Activated CD4-positive, alpha-beta T cell treated with anti-CD3 and anti-CD28 coated beads for 36 hours (primary cell): ENCODE results near the gene NCOA7. TPM values are rescaled to one million over a fixed set of nuclear protein-coding genes. Genes with fewer than 3 reads are reported as not detected.
A peak's percentile ranks its signal among the peaks of the same experiment; 100 is the strongest.

ENCODE experiments used
- ATAC-seq: fragments of 200-7000 bp; cut with Tn5 transposase; one replicate; pipeline ENCODE4 v1.10.0; 2021; ENCODE audit warnings: mild to moderate bottlenecking, moderate library complexity
- CTCF ChIA-PET: fragments of 350-600 bp; sonication (Branson Sonifier 250); formaldehyde crosslinking; loops from one replicate; lab custom pipeline; 2021; ENCODE audit warnings: antibody characterized with exemption; lab: Charles Lee
- POLR2A ChIA-PET: fragments of 350-600 bp; sonication (Branson Sonifier 250); formaldehyde crosslinking; loops from one replicate; lab custom pipeline; 2021; ENCODE audit warnings: antibody characterized with exemption, inconsistent platforms; lab: Charles Lee
- DNase-seq: peaks from one replicate; pipeline ENCODE4 v3.0.0-alpha.2; 2020
- H3K27ac Mint-ChIP-seq: one replicate; pipeline ENCODE4 v1.8.0; 2021; ENCODE audit warnings: mixed read lengths
- H3K27me3 Mint-ChIP-seq: one replicate; pipeline ENCODE4 v1.8.0; 2021; ENCODE audit warnings: mixed read lengths
- H3K36me3 Mint-ChIP-seq: one replicate; pipeline ENCODE4 v1.8.0; 2021; ENCODE audit warnings: low read depth, mixed read lengths
- H3K4me1 Mint-ChIP-seq: one replicate; pipeline ENCODE4 v1.8.0; 2021; ENCODE audit warnings: mixed read lengths
- H3K4me3 Mint-ChIP-seq: one replicate; pipeline ENCODE4 v1.8.0; 2021; ENCODE audit warnings: mild to moderate bottlenecking, moderate library complexity, mixed read lengths
- H3K9me3 Mint-ChIP-seq: one replicate; pipeline ENCODE4 v1.8.0; 2021; ENCODE audit warnings: low read depth, mixed read lengths
- intact Hi-C, 2 experiments: fragments of 100-400 bp; cut with DNase I in 1 of 2; cut with micrococcal nuclease in 1 of 2; formaldehyde crosslinking; loops; one replicate each; pipeline versions ENCODE4 v1.14.2 to v1.15.1; 2022 to 2024; cut with DNase I, micrococcal nuclease
- total RNA-seq, 2 experiments: library from RNA; stranded (reverse); gene quantifications; one replicate each; pipeline ENCODE4 v1.2.3, GENCODE V29; 2021

Gene NCOA7, protein sequence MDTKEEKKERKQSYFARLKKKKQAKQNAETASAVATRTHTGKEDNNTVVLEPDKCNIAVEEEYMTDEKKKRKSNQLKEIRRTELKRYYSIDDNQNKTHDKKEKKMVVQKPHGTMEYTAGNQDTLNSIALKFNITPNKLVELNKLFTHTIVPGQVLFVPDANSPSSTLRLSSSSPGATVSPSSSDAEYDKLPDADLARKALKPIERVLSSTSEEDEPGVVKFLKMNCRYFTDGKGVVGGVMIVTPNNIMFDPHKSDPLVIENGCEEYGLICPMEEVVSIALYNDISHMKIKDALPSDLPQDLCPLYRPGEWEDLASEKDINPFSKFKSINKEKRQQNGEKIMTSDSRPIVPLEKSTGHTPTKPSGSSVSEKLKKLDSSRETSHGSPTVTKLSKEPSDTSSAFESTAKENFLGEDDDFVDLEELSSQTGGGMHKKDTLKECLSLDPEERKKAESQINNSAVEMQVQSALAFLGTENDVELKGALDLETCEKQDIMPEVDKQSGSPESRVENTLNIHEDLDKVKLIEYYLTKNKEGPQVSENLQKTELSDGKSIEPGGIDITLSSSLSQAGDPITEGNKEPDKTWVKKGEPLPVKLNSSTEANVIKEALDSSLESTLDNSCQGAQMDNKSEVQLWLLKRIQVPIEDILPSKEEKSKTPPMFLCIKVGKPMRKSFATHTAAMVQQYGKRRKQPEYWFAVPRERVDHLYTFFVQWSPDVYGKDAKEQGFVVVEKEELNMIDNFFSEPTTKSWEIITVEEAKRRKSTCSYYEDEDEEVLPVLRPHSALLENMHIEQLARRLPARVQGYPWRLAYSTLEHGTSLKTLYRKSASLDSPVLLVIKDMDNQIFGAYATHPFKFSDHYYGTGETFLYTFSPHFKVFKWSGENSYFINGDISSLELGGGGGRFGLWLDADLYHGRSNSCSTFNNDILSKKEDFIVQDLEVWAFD
- 10 to 100 TPM; 54.3 to 67.4 TPM for total RNA-seq

GRCh38 chr6:125790358-125791150 lies at the start of gene NCOA7:
Gene NCOA7 (plus strand): TSS chr6:125790960. CDS start chr6:125815355, 24,395 bp downstream.
- POLR2A ChIA-PET: interaction anchor here (0.7 to 2.9 kb wide), 8 partner anchors 9 to 167 kb away, joined by 3 to 62 read pairs (median 6); partner anchors contain the start of gene HINT3
- peak; percentile 76 for ATAC-seq
- peak; percentile 89 for DNase-seq
- no peaks in the 10 kb centered on the region for H3K27me3 Mint-ChIP-seq
- peaks cover 52% of the 10 kb centered on the region for H3K4me1 Mint-ChIP-seq
- H3K9me3 Mint-ChIP-seq: no peaks in the 10 kb centered on the region
- CTCF ChIA-PET: interaction anchor here (0.6 to 4.0 kb wide), 26 partner anchors 9 to 206 kb away, joined by 3 to 80 read pairs (median 4); partner anchors contain the start of genes HINT3 and TRMT11
- peak within 1 kb of the TSS; percentile 96 for H3K4me3 Mint-ChIP-seq
- peak within 1 kb of the TSS; percentile 95 for H3K27ac Mint-ChIP-seq
- peaks cover 23% of the 10 kb centered on the region for H3K36me3 Mint-ChIP-seq
- intact Hi-C loops: loop anchor here (1.0 to 5.0 kb wide), 8 partner anchors 9 to 1477 kb away; partner anchors contain the start of genes HEY2 (in 1 of the 2), HINT3 (in 1 of the 2), RNF146 (in 1 of the 2) and TRMT11 (in 1 of the 2)

GRCh38 chr6:125741336-125741735 lies 49.4 kb upstream of the NCOA7 start:
- DNase-seq (no peak), ATAC-seq (peak; percentile 77)
- peaks cover 5% of the 10 kb centered on the region for H3K4me1 Mint-ChIP-seq
- intact Hi-C loops: no loop called here
- POLR2A ChIA-PET: interaction anchor here (0.6 to 0.7 kb wide), 2 partner anchors 209 to 295 kb away, joined by 3 to 4 read pairs; no protein-coding TSS in a partner anchor
- no peak overlapping the region for H3K27ac Mint-ChIP-seq
- H3K36me3 Mint-ChIP-seq: no peaks in the 10 kb centered on the region
- no peaks in the 10 kb centered on the region for H3K9me3 Mint-ChIP-seq
- peaks cover 41% of the 10 kb centered on the region for H3K27me3 Mint-ChIP-seq
- no peak overlapping the region for H3K4me3 Mint-ChIP-seq
- CTCF ChIA-PET: interaction anchor here (0.6 kb wide), 1 partner anchor 155 kb away, joined by 3 read pairs; no protein-coding TSS in a partner anchor

GRCh38 chr6:125742024-125742423 lies 48.7 kb upstream of the NCOA7 start:
- Mint-ChIP-seq H3K27me3 (peaks cover 47% of the 10 kb centered on the region), H3K9me3 (no peaks in the 10 kb centered on the region), H3K36me3 (no peaks in the 10 kb centered on the region), H3K4me3 (no peak overlapping the region), H3K27ac (no peak overlapping the region), H3K4me1 (peaks cover 12% of the 10 kb centered on the region)
- ChIA-PET POLR2A (interaction anchor here (0.7 kb wide), 1 partner anchor 208 kb away, joined by 4 read pairs; no protein-coding TSS in a partner anchor), CTCF (interaction anchor here (1.2 kb wide), 1 partner anchor 232 kb away, joined by 3 read pairs; no protein-coding TSS in a partner anchor)
- ATAC-seq: no peak
- no peak for DNase-seq
- intact Hi-C loops: no loop called here

GRCh38 chr6:125742464-125743120 lies 48.2 kb upstream of the NCOA7 start:
- intact Hi-C loops: no loop called here
- Mint-ChIP-seq H3K36me3 (no peaks in the 10 kb centered on the region), H3K4me3 (no peak overlapping the region), H3K27ac (no peak overlapping the region), H3K27me3 (peaks cover 46% of the 10 kb centered on the region), H3K9me3 (no peaks in the 10 kb centered on the region), H3K4me1 (peaks cover 12% of the 10 kb centered on the region)
- ATAC-seq (no peak), DNase-seq (no peak)
- ChIA-PET POLR2A (no interaction called here), CTCF (interaction anchor here (1.2 kb wide), 1 partner anchor 231 kb away, joined by 3 read pairs; no protein-coding TSS in a partner anchor)

DNA sequence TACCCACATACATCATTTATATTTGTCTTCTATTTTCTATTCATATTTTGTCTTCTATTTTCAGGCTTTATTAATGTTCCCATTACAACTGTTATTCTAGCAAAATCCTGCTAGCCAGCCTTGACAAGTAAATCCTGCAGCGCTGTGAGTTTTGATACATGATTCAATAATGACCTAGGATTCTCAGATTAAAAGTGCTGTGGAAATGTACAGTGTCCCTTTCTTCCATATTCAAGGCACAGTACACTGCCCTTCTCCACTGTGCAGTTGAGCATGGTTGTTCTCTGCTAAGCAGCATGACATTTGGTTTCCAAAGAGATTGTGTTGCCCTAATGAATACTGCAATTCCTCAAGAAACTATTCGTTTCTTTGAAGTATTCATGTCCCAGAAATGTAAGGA lies 47.2 kb upstream of the NCOA7 start:
- no peak overlapping the region for H3K27ac Mint-ChIP-seq

DNA sequence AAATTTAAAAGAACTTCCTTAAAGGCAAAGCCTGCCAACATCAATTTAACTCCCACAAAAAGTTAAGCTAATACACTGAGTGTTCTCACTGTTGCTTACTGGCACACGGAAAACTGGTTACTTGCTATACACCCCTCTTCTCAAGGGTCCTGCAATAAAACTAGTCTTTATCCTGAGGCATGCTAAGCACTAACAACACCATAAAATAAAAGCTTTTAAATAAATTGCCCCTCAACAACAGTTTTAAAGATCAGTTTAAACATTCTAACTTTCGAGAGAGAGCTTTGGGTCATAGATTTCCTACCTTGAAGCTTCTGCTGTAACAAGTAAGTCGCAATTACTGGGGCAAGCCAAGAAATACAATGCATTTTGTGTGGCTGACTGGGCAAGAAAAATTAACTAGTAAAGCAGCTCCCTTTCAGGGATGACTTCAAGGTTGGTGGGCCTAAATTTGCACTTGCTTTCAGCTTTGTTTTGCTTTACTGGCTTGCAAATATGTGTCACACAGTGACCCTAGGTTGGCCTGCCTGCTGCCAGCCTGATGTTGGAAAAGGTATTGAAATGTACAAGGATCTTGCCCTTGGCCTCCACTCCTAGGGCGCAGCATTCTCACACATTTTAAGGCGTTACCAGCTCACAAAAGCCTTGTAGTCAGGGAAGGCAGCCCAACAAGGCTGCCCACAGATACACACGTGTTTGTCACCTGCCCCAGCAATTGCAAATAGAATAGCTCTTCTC lies 45.3 kb upstream of the NCOA7 start:
- ChIA-PET POLR2A (no interaction called here), CTCF (interaction anchor here (1.1 to 2.0 kb wide), 4 partner anchors 8 to 434 kb away, joined by 3 to 11 read pairs (median 3); no protein-coding TSS in a partner anchor)
- Mint-ChIP-seq H3K36me3 (no peaks in the 10 kb centered on the region), H3K27ac (no peak overlapping the region), H3K4me3 (no peak overlapping the region), H3K4me1 (peaks cover 32% of the 10 kb centered on the region), H3K27me3 (peaks cover 53% of the 10 kb centered on the region), H3K9me3 (no peaks in the 10 kb centered on the region)
- ATAC-seq (no peak), DNase-seq (no peak)
- intact Hi-C loops: loop anchor here in 1 of 2 experiments (5.0 kb wide), 1 partner anchor 593 kb away; the partner anchor contains the start of gene TPD52L1

More for the DNA sequence above, 47.2 kb upstream of the NCOA7 start:
- CTCF ChIA-PET: interaction anchor here (0.7 kb wide), 1 partner anchor 13 kb away, joined by 3 read pairs; no protein-coding TSS in a partner anchor
- no peak for ATAC-seq
- intact Hi-C loops: no loop called here
- Mint-ChIP-seq H3K9me3 (no peaks in the 10 kb centered on the region), H3K4me1 (peaks cover 20% of the 10 kb centered on the region), H3K27me3 (peaks cover 50% of the 10 kb centered on the region), H3K36me3 (no peaks in the 10 kb centered on the region), H3K4me3 (no peak overlapping the region)
- DNase-seq: no peak
- POLR2A ChIA-PET: no interaction called here

DNA sequence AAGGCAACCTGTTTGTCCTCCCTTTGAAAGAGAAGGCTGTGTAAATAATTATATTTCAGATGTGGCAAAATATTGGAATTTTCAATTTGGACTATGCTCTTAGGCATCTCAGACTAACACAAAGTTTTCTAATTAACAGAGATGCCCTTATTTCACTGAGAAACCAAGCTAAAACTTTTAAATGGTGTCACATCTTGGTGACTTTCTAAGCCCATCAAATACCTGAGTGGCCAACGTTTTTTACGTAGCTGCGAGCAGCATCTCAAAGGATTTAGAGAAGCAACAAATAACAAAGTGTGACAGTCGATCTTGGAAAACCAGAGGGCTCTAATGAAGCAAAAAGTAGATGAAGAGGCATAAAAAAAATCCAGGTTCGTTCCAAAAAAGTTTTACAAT lies 44.7 kb upstream of the NCOA7 start:
- DNase-seq: no peak
- ChIA-PET POLR2A (no interaction called here), CTCF (interaction anchor here (1.1 to 2.0 kb wide), 4 partner anchors 8 to 434 kb away, joined by 3 to 11 read pairs (median 3); no protein-coding TSS in a partner anchor)
- no peaks in the 10 kb centered on the region for H3K9me3 Mint-ChIP-seq
- no peaks in the 10 kb centered on the region for H3K36me3 Mint-ChIP-seq
- ATAC-seq: no peak
- no peak overlapping the region for H3K27ac Mint-ChIP-seq
- peaks cover 35% of the 10 kb centered on the region for H3K4me1 Mint-ChIP-seq
- peaks cover 57% of the 10 kb centered on the region for H3K27me3 Mint-ChIP-seq
- peak overlapping the region; percentile 74 for H3K4me3 Mint-ChIP-seq
- intact Hi-C loops: loop anchor here in 1 of 2 experiments (5.0 kb wide), 1 partner anchor 594 kb away; the partner anchor contains the start of gene TPD52L1

DNA sequence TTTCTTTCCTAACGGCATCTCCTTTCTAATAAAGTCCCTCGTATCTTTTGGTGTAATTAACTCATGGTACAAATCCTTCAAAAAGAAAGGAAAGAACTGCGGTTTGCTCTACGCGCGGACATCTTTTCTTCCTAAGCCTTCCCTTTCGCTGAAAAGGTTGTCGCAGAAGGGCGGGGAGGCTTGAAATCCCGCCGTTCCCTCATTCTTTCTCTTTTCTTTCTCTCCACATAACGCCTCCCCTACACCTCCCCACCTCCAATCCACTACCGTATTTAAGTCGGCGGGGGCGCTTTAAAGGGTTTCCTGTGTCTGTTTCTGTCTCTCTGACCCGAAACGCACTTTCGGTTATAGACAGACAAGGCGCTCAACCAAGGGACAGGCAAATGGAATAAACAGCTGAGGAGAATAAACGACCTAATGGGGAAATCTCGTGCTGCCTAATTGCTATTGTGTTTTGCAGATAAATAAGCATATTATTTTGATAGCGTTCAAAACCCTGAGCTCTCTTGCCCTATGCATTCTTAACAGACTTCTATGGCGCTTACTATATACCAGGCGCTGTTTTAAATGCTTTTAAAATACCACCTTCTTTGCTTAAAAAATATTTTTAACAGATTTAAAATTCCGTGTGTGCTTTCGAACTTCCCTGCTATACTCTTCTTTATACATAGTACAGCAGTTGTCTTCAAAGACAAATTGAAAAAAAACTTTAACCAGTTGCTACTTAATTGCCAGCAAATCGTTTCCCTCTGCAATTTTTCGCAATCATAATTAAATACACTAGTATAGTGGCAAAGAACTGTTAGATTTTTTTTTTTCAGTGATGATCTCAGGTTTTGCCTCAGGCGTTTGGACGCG lies 43.8 kb upstream of the NCOA7 start:
- intact Hi-C loops: loop anchor here in 1 of 2 experiments (1.0 to 5.0 kb wide), 2 partner anchors 593 to 595 kb away; partner anchors contain the start of genes CENPW and TPD52L1
- H3K9me3 Mint-ChIP-seq: no peaks in the 10 kb centered on the region
- DNase-seq: peak; percentile 81
- ChIA-PET POLR2A (interaction anchor here (1.2 kb wide), 1 partner anchor 44 kb away, joined by 3 read pairs; the partner anchor contains the start of gene NCOA7), CTCF (interaction anchor here (0.9 to 1.6 kb wide), 3 partner anchors 26 to 435 kb away, joined by 3 read pairs; no protein-coding TSS in a partner anchor)
- peak; percentile 75 for ATAC-seq
- H3K27me3 Mint-ChIP-seq: peaks cover 60% of the 10 kb centered on the region
- peak overlapping the region; percentile 74 for H3K4me3 Mint-ChIP-seq
- no peaks in the 10 kb centered on the region for H3K36me3 Mint-ChIP-seq
- H3K27ac Mint-ChIP-seq: no peak overlapping the region
- H3K4me1 Mint-ChIP-seq: peaks cover 35% of the 10 kb centered on the region
